ENCODE measurements around the gene APLP1. TPM values are rescaled to one million over a fixed set of nuclear protein-coding genes. Genes with fewer than 3 reads are reported as not detected.
"Not testable (repeated sequence)": the region's sequence is repeated elsewhere in the genome, so short reads cannot be mapped to it uniquely, and the experiment has no call there.

Gene APLP1
- total RNA-seq, 4 donors from 2014 or later = 1.6 to 5.6 (median 2.3) TPM

DNA sequence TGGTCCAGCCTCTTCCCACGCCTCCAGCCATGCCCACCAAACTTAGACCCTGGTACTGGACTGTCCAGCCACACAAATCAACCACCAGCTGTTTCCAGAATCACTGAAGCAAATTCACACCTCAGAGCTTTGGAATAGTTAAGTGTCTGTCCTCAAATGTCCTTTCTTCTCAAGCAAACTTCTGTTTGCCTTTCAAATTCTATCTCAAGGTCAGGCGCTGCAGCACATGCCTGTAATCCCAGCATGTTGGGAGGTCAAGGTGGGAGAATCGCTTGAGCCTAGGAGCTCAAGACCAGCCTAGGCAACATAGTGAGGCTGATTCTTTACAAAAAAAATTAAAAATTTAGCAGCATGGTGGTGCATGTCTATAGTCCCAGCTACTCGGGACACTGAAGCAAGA lies 36.3 kb upstream of the APLP1 start:
- 67 to 69% methylated on average over 4 of the region's 4 CpGs for WGBS, 2 donors
- H3K4me3 ChIP-seq (ENCODE audit: low read depth, poor library complexity, severe bottlenecking) = no peak overlapping the region
- TF ChIP-seq, protein P1, sequence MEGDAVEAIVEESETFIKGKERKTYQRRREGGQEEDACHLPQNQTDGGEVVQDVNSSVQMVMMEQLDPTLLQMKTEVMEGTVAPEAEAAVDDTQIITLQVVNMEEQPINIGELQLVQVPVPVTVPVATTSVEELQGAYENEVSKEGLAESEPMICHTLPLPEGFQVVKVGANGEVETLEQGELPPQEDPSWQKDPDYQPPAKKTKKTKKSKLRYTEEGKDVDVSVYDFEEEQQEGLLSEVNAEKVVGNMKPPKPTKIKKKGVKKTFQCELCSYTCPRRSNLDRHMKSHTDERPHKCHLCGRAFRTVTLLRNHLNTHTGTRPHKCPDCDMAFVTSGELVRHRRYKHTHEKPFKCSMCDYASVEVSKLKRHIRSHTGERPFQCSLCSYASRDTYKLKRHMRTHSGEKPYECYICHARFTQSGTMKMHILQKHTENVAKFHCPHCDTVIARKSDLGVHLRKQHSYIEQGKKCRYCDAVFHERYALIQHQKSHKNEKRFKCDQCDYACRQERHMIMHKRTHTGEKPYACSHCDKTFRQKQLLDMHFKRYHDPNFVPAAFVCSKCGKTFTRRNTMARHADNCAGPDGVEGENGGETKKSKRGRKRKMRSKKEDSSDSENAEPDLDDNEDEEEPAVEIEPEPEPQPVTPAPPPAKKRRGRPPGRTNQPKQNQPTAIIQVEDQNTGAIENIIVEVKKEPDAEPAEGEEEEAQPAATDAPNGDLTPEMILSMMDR (IDR thresholded peaks at IDR 0.05) = no peak
- no peak for TF ChIP-seq POLR2A (IDR thresholded peaks at IDR 0.05)
- intact Hi-C loops (cut with DNase I; ENCODE audit: low total_unique reads) = no loop called here
- no peak for DNase-seq (ENCODE audit: low spot score in 2 of 2)

DNA sequence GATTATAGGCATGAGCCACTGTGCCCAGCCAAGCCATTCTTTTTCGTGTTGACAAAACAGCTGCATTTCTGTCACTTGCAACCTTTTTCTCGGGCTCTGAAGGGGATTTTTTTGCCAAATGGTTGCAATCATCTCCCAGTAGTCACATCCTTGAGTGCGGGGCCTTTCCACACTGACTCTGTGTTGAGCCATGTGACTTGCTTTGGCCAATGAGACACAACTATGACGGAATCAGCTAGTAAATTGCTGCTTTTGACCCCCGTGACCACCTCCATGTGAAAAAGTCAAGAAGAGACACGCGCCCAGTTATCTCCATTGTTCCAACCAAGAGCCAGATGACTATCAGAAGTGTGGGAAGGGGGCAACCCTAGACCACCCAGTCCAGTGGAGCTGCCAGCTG lies 34.4 kb upstream of the APLP1 start:
- H3K4me3 ChIP-seq (ENCODE audit: low read depth, poor library complexity, severe bottlenecking) = no peak overlapping the region
- TF ChIP-seq POLR2A (IDR thresholded peaks at IDR 0.05) = no peak
- TF ChIP-seq, protein P1 (IDR thresholded peaks at IDR 0.05) = no peak
- intact Hi-C loops (cut with DNase I; ENCODE audit: low total_unique reads) = no loop called here
- DNase-seq (ENCODE audit: low spot score in 2 of 2) = no peak
- 62 to 66% methylated on average over 7 of the region's 7 CpGs for WGBS, 2 donors

DNA sequence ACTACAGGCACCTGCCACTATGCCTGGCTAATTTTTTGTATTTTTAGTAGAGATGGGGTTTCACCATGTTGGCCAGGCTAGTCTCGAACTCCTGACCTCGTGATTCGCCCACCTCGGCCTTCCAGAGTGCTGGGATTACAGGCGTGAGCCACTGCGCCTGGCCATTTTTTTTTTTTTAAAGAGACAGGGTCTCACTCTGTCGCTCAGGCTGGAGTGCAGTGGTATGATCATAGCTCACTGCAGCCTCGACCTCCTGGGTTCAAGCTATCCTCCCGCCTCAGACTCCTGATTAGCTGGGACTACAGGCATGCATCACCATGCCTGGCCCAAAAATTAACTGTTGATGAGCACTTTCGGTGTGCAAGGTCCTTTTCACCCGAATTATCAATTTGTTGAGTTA lies 32.3 kb upstream of the APLP1 start:
- H3K4me3 ChIP-seq (ENCODE audit: low read depth, poor library complexity, severe bottlenecking); intact Hi-C loops (cut with DNase I; ENCODE audit: low total_unique reads); DNase-seq (ENCODE audit: low spot score in 2 of 2): not testable (repeated sequence)
- WGBS, 2 donors = 50 to 58% methylated on average over 11 of the region's 11 CpGs

DNA sequence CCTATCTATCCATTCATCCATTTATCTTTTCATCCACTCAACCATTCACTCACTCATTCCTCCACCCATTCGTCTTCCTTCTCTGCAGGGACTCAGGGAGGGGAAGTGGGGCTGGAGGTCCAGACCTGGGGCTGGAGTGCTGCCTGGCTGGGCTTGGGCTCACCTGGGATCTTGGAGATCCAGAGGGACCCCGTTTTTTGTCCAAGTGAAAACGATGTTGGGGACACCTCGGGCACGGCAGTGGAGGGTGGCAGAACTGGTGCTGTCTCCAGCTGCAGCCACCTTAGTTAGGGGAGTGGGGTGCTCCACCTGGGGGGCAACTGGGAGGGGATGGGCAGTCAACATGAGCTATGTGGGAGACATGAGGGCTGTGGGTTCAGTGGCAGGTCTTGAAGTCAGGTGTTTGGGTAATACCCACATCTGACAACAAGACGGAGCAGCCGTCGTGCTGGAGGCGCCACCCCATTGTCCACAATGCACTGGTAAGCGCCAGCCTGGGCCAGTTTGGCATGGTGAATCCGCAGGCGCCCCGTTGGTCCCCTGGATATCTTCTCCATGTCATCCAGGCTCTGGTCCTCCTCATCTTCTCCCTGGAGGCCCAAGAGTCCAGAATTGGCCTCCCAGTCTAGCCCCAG lies 26.3 kb upstream of the APLP1 start:
- no peak overlapping the region for H3K4me3 ChIP-seq (ENCODE audit: low read depth, poor library complexity, severe bottlenecking)
- intact Hi-C loops (cut with DNase I; ENCODE audit: low total_unique reads) = no loop called here
- WGBS, 2 donors = 78 to 87% methylated on average over 13 of the region's 13 CpGs
- no peak for TF ChIP-seq POLR2A (IDR thresholded peaks at IDR 0.05)
- TF ChIP-seq, protein P1 (IDR thresholded peaks at IDR 0.05) = no peak
- no peak for DNase-seq (ENCODE audit: low spot score in 2 of 2)

DNA sequence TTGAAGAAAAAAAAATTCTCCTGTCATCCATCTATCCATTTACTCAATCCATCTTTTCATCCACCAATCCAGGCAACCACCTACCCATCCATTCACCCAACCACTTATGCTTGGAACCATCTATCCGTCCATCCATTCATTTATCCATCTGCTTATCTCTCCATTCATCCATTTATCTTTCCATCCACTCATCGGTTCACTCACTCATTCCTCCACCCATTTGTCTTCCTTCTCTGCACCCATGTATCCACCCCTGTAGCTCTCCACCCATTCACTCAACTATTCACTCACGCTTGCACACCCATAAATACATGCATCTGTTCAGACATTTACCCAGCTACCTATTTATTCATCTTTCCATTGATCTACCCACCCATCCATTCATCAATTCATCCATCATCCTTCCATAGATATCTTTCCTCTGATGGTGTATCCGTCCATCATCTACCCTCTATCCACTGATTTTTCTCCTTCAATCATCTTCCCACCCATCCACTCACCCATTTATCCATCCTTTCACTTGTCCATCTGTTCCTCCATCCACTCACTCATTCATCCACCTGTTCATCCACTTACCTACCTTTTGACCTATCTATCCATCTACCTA lies 25.6 kb upstream of the APLP1 start:
- H3K4me3 ChIP-seq (ENCODE audit: low read depth, poor library complexity, severe bottlenecking) = no peak overlapping the region
- TF ChIP-seq, protein P1 (IDR thresholded peaks at IDR 0.05) = no peak
- TF ChIP-seq POLR2A (IDR thresholded peaks at IDR 0.05) = no peak
- no peak for DNase-seq (ENCODE audit: low spot score in 2 of 2)
- intact Hi-C loops (cut with DNase I; ENCODE audit: low total_unique reads) = no loop called here
- WGBS, 2 donors = 85 to 87% methylated on average over 4 of the region's 4 CpGs

DNA sequence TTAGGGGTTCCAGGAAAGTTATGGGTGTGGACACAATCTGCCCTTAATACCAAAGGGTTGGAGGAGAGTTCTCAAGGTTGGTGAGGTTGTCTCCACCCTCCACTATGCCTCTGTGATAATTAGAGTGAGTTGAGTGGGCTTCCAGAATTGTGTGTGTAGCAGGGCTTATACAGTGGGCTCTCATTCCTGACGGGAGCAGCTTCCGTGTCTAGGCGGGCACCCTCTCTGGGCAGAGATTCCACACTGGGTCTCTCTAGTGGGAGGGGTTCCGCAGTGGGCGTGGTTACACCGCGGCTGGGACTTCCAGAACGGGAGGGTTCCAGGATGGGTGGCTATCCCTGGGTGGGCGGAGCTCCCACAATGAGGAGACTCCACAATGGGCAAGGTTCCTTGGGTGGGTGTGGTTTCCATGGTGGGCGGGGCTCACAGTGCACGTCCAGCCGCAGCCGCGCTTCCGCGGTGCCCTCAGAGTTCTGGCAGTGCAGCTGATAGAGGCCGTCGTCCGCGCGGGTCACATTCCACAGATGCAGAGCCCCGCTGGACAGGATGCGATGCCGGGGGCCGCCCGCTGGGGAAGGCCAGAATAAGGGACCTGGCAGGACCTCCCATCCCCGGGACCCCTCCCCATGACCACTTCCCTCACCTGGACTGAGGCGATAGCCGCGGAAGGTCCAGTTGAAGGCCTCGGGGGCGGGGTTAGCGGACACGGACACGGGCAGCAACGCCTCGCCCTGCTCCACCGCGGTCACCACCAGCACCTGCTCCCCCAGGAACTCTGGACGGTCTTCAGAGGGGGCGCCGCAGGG lies 24.5 kb upstream of the APLP1 start:
- TF ChIP-seq, protein P1 (IDR thresholded peaks at IDR 0.05) = no peak
- no peak for TF ChIP-seq POLR2A (IDR thresholded peaks at IDR 0.05)
- 11 to 14% methylated on average over 26 to 35 of the region's 42 CpGs for WGBS, 2 donors
- DNase-seq (ENCODE audit: low spot score in 2 of 2) = no peak

More for the DNA sequence above, 24.5 kb upstream of the APLP1 start:
- intact Hi-C loops (cut with DNase I; ENCODE audit: low total_unique reads) = no loop called here
- H3K4me3 ChIP-seq (ENCODE audit: low read depth, poor library complexity, severe bottlenecking) = no peak overlapping the region

All from lower leg skin (tissue), 4 donors.